Spleen (tissue), 7 donors: ENCODE results near the gene SLC22A4.

Experiments used
- POLR2A ChIP-seq, 3 donors: fragments of 450-650 bp; IDR thresholded peaks; one replicate each; pipeline ENCODE4 v1.5.1; 2017; ENCODE audit warnings: antibody characterized with exemption in 3 of 3, mild to moderate bottlenecking in 1 of 3
- TF ChIP-seq, protein P1 (sequence below), 11 experiments: fragments of 200-600 bp in 7 of 11; fragments of 450-650 bp in 4 of 11; sonication (generic) in 4 of 11; IDR thresholded peaks in 8 of 11; conservative IDR thresholded peaks in 3 of 11; 1 replicate in 7 of 11; 2 replicates in 4 of 11; pipeline versions ENCODE4 v1.4.0 to v1.8.0; 2016 to 2021; ENCODE audit warnings: antibody characterized with exemption in 11 of 11, inconsistent platforms in 4 of 11, mild to moderate bottlenecking in 1 of 11
- donor health status: DM: no; HTN: no; CAD: no; lungs with moderate emphysema.
- donor health status: DM: no; HTN: no; CAD: no.
- donor health status: DM: no; HTN: no; CAD: no.

DNA sequence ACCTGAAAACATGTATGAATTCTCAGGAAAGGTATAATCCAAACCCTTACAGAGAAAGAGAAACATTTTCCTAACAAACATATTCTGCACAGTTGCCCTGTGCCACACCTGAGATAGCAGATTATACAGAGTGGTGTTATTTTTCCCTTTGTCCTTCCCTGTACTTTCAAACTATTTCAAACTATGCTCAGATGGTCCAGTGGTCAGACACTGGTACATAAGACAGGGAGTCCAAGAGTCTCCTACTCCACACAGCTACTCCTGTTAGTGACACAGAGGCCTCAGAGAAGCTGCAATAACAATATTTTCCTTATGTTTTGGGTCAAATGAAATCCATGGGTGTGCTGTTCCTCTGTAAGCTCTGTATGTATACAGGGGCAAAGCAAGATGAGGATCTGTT lies 45.3 kb downstream of the SLC22A4 start:
- TF ChIP-seq POLR2A (IDR thresholded peaks at IDR 0.05) = no peak
- TF ChIP-seq, protein P1, sequence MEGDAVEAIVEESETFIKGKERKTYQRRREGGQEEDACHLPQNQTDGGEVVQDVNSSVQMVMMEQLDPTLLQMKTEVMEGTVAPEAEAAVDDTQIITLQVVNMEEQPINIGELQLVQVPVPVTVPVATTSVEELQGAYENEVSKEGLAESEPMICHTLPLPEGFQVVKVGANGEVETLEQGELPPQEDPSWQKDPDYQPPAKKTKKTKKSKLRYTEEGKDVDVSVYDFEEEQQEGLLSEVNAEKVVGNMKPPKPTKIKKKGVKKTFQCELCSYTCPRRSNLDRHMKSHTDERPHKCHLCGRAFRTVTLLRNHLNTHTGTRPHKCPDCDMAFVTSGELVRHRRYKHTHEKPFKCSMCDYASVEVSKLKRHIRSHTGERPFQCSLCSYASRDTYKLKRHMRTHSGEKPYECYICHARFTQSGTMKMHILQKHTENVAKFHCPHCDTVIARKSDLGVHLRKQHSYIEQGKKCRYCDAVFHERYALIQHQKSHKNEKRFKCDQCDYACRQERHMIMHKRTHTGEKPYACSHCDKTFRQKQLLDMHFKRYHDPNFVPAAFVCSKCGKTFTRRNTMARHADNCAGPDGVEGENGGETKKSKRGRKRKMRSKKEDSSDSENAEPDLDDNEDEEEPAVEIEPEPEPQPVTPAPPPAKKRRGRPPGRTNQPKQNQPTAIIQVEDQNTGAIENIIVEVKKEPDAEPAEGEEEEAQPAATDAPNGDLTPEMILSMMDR (IDR thresholded peaks at IDR 0.05 in 8 of 11, conservative IDR thresholded peaks at IDR 0.05 in 3 of 11) = no peak
